K562 (cell line): ENCODE results near the gene GHR. TPM values are rescaled to one million over a fixed set of nuclear protein-coding genes. Genes with fewer than 3 reads are reported as not detected.

Experiments used
- ATAC-seq: fragments of 200-7000 bp; cut with Tn5 transposase; 3 replicates; pipeline ENCODE4 v1.9.1; 2020; ENCODE audit warnings: moderate library complexity
- BruUV-seq: library from RNA; stranded (reverse); fragments of 400-500 nt; replicated peaks from 2 replicates; lab custom pipeline; 2021; lab: Mats Ljungman, UMichigan
- CTCF ChIA-PET: fragments of 300-600 bp; formaldehyde crosslinking; extraction: SDS; loops from one replicate; lab custom pipeline; 2021; ENCODE audit warnings: low intra/inter-chr PET ratio; lab: Yijun Ruan, JAX
- POLR2A ChIA-PET: fragments of 300-600, 350-650 bp; sonication (Branson Sonifier 250); formaldehyde crosslinking; extraction: SDS; loops from one replicate; lab custom pipeline; 2021; ENCODE audit warnings: antibody characterized with exemption, inconsistent platforms; lab: Yijun Ruan, JAX
- DNase-seq, 4 experiments: peaks; one replicate each; pipeline versions ENCODE4 v3.0.0 to v3.0.0-alpha.2; 2011 to 2018; ENCODE audit warnings: low spot score in 3 of 4, mixed read lengths in 3 of 4; ENCODE audit errors: extremely low read depth in 1 of 4
- FAIRE-seq: peaks from 2 replicates; lab custom pipeline; 2011; peaks lifted over from hg19 to GRCh38; lab: Jason Lieb, UNC
- H2AFZ ChIP-seq: 2 replicates; pipeline ENCODE4 v1.6.0; 2011; ENCODE audit warnings: low read depth, low read length, control low read depth, inconsistent platforms
- H3K27ac ChIP-seq: fragments of 200-600 bp; 3 replicates; pipeline ENCODE4 v1.8.0; 2011; ENCODE audit warnings: low read depth, mild to moderate bottlenecking, control low read depth, inconsistent platforms, low read length, moderate library complexity, mixed read lengths; ENCODE audit errors: extremely low read depth
- H3K27me3 ChIP-seq, 2 experiments: fragments of 300-600 bp in 1 of 2; 2 replicates in 1 of 2; 3 replicates in 1 of 2; pipeline versions ENCODE4 v1.6.0 to v1.8.0; 2011; ENCODE audit warnings: inconsistent platforms in 2 of 2, low read length in 2 of 2, mild to moderate bottlenecking in 1 of 2, mixed read lengths in 1 of 2, moderate library complexity in 1 of 2; ENCODE audit not compliant: control insufficient read depth in 2 of 2, insufficient read depth in 2 of 2
- H3K36me3 ChIP-seq: fragments of 300-600 bp; 3 replicates; pipeline ENCODE4 v1.8.0; 2011; ENCODE audit warnings: mild to moderate bottlenecking, low read length, inconsistent platforms; ENCODE audit not compliant: control insufficient read depth, insufficient read depth
- H3K4me1 ChIP-seq, 2 experiments: fragments of 200-600 bp in 1 of 2; replicated peaks in 1 of 2; 2 replicates in 1 of 2; 3 replicates in 1 of 2; pipeline versions ENCODE4 v1.5.1 to v1.8.0; 2011; ENCODE audit warnings: inconsistent platforms in 2 of 2, low read length in 2 of 2, mild to moderate bottlenecking in 1 of 2, mixed read lengths in 1 of 2, moderate library complexity in 1 of 2; ENCODE audit not compliant: control insufficient read depth in 2 of 2, insufficient read depth in 2 of 2
- H3K4me2 ChIP-seq: 2 replicates; pipeline ENCODE4 v1.6.1; 2011; ENCODE audit warnings: low read length, control low read depth, inconsistent platforms, mixed read lengths; ENCODE audit not compliant: insufficient read depth
- H3K4me3 ChIP-seq: fragments of 200-600 bp; sonication (generic), shearing (Covaris generic); 2 replicates; pipeline ENCODE4 v1.5.1; 2016; ENCODE audit warnings: control low read depth, inconsistent platforms
- H3K79me2 ChIP-seq: fragments of 200-600 bp; 3 replicates; pipeline ENCODE4 v1.8.0; 2011; ENCODE audit warnings: low read length, inconsistent platforms; ENCODE audit not compliant: control insufficient read depth, insufficient read depth
- H3K9ac ChIP-seq, 2 experiments: 2 replicates each; pipeline versions ENCODE4 v1.6.0 to v1.6.1; 2011; ENCODE audit warnings: low read depth in 2 of 2, low read length in 2 of 2, control low read depth in 1 of 2, inconsistent platforms in 1 of 2, mild to moderate bottlenecking in 1 of 2, mixed read lengths in 1 of 2; ENCODE audit not compliant: insufficient read depth in 1 of 2
- H3K9me1 ChIP-seq: one replicate; pipeline ENCODE4 v1.6.0; 2011; ENCODE audit warnings: inconsistent platforms, mild to moderate bottlenecking, low read length, moderate library complexity; ENCODE audit not compliant: control insufficient read depth, insufficient read depth
- H3K9me3 ChIP-seq: replicated peaks from 2 replicates; pipeline ENCODE4 v1.5.1; 2011; ENCODE audit warnings: low read depth, low read length, inconsistent platforms; ENCODE audit not compliant: control insufficient read depth, insufficient read depth
- H4K20me1 ChIP-seq: replicated peaks from 2 replicates; pipeline ENCODE4 v1.6.1; 2011; ENCODE audit warnings: low read length, inconsistent platforms, mixed read lengths; ENCODE audit not compliant: control insufficient read depth, insufficient read depth
- NR2F6 ChIP-seq: fragments of 450-650 bp; formaldehyde crosslinking; IDR thresholded peaks from 2 replicates; pipeline ENCODE4 v1.4.0; 2020; ENCODE audit warnings: mild to moderate bottlenecking
- SP2 ChIP-seq: IDR thresholded peaks from 2 replicates; pipeline ENCODE4 v1.6.1; 2011; ENCODE audit warnings: mild to moderate bottlenecking, low read depth, low read length, moderate library complexity; ENCODE audit not compliant: poor library complexity, severe bottlenecking; ENCODE audit errors: extremely low read depth
- XRCC3 ChIP-seq: fragments of 450-650 bp; IDR thresholded peaks from 2 replicates; pipeline ENCODE4 v1.6.1; 2017; ENCODE audit warnings: mild to moderate bottlenecking, moderate library complexity
- ZKSCAN8 ChIP-seq: fragments of 200-800 bp; sonication (Bioruptor generic); IDR thresholded peaks from 2 replicates; pipeline ENCODE4 v1.6.1; 2016; ENCODE audit warnings: missing genetic modification characterization, missing compliant biosample characterization
- WGBS: fragments of 100-300 bp; shearing (Covaris generic); methylation state at CpG from one replicate; pipeline ENCODE4 v1.1.6; 2016; ENCODE audit warnings: low coverage, mixed read lengths; ENCODE audit not compliant: insufficient coverage; ENCODE audit errors: missing lambda C conversion rate; 5-methylcytosine and 5-hydroxymethylcytosine counted together
- in situ Hi-C: fragments of 300-500 bp; cut with MboI; formaldehyde crosslinking; loops from 4 replicates; pipeline ENCODE4 v1.15.0; 2018; ENCODE audit warnings: inconsistent platforms, mixed read lengths
- intact Hi-C: fragments of 100-400 bp; cut with micrococcal nuclease; formaldehyde crosslinking; loops from 2 replicates; pipeline ENCODE4 v1.14.2; 2022
- polyA plus RNA-seq, 8 experiments: library from polyadenylated mRNA; depleted of rRNA in 4 of 8; stranded (reverse) in 5 of 8; unstranded in 3 of 8; fragments of >200 nt; fragmentation: Nextera tagmentation in 2 of 8; fragmentation: Illumina TruSeq in 1 of 8; extraction: Ambion mirVana in 2 of 8; extraction: Trizol in 1 of 8; gene quantifications; 2 replicates each; pipeline versions ENCODE4 v1.2.1 to v1.2.3, GENCODE V29; 2011 to 2014; ENCODE audit warnings: inconsistent platforms in 1 of 8, missing spikeins in 1 of 8
- total RNA-seq, 7 experiments: library from RNA; depleted of rRNA in 6 of 7; stranded (reverse); fragments of >200 nt in 6 of 7; fragmentation: Illumina TruSeq in 2 of 7; extraction: Trizol in 2 of 7; gene quantifications; 2 replicates each; pipeline versions ENCODE4 v1.2.1 to v1.2.3, GENCODE V29; 2011 to 2021; ENCODE audit warnings: low replicate concordance in 1 of 7
- TF ChIP-seq, protein P1 (sequence below): fragments of 250-450 bp; sonication (Bioruptor Pico); IDR thresholded peaks from 2 replicates; pipeline ENCODE4 v1.4.0; 2020
- TF ChIP-seq, protein P2 (sequence below): fragments of 450-650 bp; IDR thresholded peaks from 2 replicates; pipeline ENCODE4 v1.6.1; 2018; ENCODE audit not compliant: partially characterized antibody
- TF ChIP-seq, protein P3 (sequence below): fragments of 200-800 bp; sonication (Bioruptor generic); IDR thresholded peaks from 2 replicates; pipeline ENCODE4 v1.6.1; 2017; ENCODE audit warnings: missing genetic modification characterization, missing compliant biosample characterization
- TF ChIP-seq, protein P4 (sequence below), 3 experiments: fragments of 200-800 bp in 1 of 3; fragments of 250-450 bp in 1 of 3; fragments of 450-650 bp in 1 of 3; sonication (Bioruptor Pico) in 1 of 3; sonication (Bioruptor generic) in 1 of 3; formaldehyde crosslinking in 1 of 3; IDR thresholded peaks; 2 replicates each; pipeline versions ENCODE4 v1.6.1 to v1.8.0; 2016 to 2022; ENCODE audit warnings: mild to moderate bottlenecking in 2 of 3, missing genetic modification characterization in 2 of 3, missing compliant biosample characterization in 1 of 3, moderate library complexity in 1 of 3

The GHR gene
- total and polyA plus RNA-seq, 9 of the 15 experiments (the other 6 are each of a cell fraction or from before 2014, with no cell fraction given) = 0.01 to 0.13 (median 0.07) TPM; not detected in 5

DNA sequence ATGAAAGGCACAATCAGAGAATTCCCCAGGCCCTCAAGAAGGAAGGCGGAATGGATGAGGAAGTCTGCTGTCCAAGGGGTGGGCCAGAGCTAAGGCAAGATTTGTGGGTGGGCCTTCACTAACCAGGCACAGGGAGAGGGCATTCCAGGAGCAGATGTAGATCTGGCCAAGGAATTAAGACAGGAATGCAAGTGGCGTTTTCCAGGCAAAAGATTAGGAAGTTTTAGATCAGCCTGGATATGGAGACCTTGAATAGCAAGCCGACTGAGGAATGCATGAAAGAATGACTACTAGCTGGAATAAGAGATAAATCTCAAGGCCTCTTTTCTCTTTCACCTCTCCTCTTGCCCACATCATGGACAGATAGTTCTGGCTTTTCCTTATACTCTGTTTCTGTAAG is 68.5 kb downstream of the GHR start (continued):
- TF ChIP-seq, protein P1, sequence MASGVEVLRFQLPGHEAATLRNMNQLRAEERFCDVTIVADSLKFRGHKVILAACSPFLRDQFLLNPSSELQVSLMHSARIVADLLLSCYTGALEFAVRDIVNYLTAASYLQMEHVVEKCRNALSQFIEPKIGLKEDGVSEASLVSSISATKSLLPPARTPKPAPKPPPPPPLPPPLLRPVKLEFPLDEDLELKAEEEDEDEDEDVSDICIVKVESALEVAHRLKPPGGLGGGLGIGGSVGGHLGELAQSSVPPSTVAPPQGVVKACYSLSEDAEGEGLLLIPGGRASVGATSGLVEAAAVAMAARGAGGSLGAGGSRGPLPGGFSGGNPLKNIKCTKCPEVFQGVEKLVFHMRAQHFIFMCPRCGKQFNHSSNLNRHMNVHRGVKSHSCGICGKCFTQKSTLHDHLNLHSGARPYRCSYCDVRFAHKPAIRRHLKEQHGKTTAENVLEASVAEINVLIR = no peak
- no peak for TF ChIP-seq NR2F6 (CRISPR knock-in tag)
- TF ChIP-seq, protein P2, sequence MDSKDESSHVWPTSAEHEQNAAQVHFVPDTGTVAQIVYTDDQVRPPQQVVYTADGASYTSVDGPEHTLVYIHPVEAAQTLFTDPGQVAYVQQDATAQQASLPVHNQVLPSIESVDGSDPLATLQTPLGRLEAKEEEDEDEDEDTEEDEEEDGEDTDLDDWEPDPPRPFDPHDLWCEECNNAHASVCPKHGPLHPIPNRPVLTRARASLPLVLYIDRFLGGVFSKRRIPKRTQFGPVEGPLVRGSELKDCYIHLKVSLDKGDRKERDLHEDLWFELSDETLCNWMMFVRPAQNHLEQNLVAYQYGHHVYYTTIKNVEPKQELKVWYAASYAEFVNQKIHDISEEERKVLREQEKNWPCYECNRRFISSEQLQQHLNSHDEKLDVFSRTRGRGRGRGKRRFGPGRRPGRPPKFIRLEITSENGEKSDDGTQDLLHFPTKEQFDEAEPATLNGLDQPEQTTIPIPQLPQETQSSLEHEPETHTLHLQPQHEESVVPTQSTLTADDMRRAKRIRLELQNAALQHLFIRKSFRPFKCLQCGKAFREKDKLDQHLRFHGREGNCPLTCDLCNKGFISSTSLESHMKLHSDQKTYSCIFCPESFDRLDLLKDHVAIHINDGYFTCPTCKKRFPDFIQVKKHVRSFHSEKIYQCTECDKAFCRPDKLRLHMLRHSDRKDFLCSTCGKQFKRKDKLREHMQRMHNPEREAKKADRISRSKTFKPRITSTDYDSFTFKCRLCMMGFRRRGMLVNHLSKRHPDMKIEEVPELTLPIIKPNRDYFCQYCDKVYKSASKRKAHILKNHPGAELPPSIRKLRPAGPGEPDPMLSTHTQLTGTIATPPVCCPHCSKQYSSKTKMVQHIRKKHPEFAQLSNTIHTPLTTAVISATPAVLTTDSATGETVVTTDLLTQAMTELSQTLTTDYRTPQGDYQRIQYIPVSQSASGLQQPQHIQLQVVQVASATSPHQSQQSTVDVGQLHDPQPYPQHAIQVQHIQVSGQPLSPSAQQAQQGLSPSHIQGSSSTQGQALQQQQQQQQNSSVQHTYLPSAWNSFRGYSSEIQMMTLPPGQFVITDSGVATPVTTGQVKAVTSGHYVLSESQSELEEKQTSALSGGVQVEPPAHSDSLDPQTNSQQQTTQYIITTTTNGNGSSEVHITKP = no peak
- TF ChIP-seq, all 486 proteins: peak for 0

DNA sequence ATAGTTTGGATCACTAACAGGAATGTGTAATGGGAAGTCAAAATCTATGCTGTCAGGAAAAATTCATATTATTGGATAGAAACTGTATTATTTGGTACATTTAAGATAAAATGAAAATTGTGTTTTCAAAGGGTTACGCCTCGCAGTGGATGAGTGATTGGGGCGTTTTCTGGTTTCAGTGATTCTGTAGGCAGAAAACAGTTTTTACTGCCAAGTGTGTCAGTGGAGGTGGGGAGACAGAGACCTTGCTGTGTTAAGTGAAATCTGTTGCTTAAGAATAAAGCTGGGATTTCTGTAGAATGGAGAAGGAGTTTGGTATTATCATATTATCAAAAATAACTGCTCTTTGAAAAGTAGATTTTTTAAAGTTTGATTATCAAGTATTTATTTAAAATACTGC is 69.7 kb downstream of the GHR start:
- Histone ChIP-seq H3K4me2 (no peak overlapping the region), H3K4me3 (no peak overlapping the region), H3K9me1 (no peaks in the 10 kb centered on the region), H3K4me1 (no peaks in the 10 kb centered on the region), H2AFZ (no peak overlapping the region), H3K27me3 (no peaks in the 10 kb centered on the region), H3K79me2 (no peaks in the 10 kb centered on the region), H3K9me3 (no peaks in the 10 kb centered on the region), H4K20me1 (no peaks in the 10 kb centered on the region), H3K9ac (no peak overlapping the region), H3K36me3 (no peaks in the 10 kb centered on the region), H3K27ac (no peak overlapping the region)
- DNase-seq (no peak), ATAC-seq (no peak), FAIRE-seq (no peak)
- in situ Hi-C loops = no loop called here
- CTCF ChIA-PET = no interaction called here
- intact Hi-C loops = no loop called here
- POLR2A ChIA-PET = no interaction called here
- no TSS peak for BruUV-seq
- WGBS = 3% methylated on average over 3 of the region's 3 CpGs
- TF ChIP-seq, protein P3, sequence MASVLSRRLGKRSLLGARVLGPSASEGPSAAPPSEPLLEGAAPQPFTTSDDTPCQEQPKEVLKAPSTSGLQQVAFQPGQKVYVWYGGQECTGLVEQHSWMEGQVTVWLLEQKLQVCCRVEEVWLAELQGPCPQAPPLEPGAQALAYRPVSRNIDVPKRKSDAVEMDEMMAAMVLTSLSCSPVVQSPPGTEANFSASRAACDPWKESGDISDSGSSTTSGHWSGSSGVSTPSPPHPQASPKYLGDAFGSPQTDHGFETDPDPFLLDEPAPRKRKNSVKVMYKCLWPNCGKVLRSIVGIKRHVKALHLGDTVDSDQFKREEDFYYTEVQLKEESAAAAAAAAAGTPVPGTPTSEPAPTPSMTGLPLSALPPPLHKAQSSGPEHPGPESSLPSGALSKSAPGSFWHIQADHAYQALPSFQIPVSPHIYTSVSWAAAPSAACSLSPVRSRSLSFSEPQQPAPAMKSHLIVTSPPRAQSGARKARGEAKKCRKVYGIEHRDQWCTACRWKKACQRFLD = no peak
- TF ChIP-seq ZKSCAN8 (CRISPR knock-in tag) = no peak
- TF ChIP-seq, protein P4, sequence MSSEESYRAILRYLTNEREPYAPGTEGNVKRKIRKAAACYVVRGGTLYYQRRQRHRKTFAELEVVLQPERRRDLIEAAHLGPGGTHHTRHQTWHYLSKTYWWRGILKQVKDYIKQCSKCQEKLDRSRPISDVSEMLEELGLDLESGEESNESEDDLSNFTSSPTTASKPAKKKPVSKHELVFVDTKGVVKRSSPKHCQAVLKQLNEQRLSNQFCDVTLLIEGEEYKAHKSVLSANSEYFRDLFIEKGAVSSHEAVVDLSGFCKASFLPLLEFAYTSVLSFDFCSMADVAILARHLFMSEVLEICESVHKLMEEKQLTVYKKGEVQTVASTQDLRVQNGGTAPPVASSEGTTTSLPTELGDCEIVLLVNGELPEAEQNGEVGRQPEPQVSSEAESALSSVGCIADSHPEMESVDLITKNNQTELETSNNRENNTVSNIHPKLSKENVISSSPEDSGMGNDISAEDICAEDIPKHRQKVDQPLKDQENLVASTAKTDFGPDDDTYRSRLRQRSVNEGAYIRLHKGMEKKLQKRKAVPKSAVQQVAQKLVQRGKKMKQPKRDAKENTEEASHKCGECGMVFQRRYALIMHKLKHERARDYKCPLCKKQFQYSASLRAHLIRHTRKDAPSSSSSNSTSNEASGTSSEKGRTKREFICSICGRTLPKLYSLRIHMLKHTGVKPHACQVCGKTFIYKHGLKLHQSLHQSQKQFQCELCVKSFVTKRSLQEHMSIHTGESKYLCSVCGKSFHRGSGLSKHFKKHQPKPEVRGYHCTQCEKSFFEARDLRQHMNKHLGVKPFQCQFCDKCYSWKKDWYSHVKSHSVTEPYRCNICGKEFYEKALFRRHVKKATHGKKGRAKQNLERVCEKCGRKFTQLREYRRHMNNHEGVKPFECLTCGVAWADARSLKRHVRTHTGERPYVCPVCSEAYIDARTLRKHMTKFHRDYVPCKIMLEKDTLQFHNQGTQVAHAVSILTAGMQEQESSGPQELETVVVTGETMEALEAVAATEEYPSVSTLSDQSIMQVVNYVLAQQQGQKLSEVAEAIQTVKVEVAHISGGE (CRISPR knock-in tag; IDR thresholded peaks at IDR 0.05) = no peak
- TF ChIP-seq SP2 = no peak
- no peak for TF ChIP-seq XRCC3
